ENCODE measurements around the gene PTGER3. TPM values are rescaled to one million over a fixed set of nuclear protein-coding genes. Genes with fewer than 3 reads are reported as not detected.
A peak's percentile ranks its signal among the peaks of the same experiment; 100 is the strongest.

The PTGER3 gene
- total RNA-seq, 1 experiment from 2014 or later, result not detected

GRCh38 chr1:71054791-71055190, 7.2 kb upstream of the PTGER3 start:
- in situ Hi-C loops (cut with HindIII; ENCODE audit: low pct_unique_long_range_greater_than_20kb, low sequenced_read_pairs), result no loop called here
- DNase-seq (ENCODE audit: low read depth), result no peak

GRCh38 chr1:71054281-71054731, 6.7 kb upstream of the PTGER3 start:
- no peak for DNase-seq (ENCODE audit: low read depth)
- in situ Hi-C loops (cut with HindIII; ENCODE audit: low pct_unique_long_range_greater_than_20kb, low sequenced_read_pairs), result no loop called here

- in situ Hi-C loops (cut with HindIII; ENCODE audit: low pct_unique_long_range_greater_than_20kb, low sequenced_read_pairs), result no loop called here
- DNase-seq (ENCODE audit: low read depth), result no peak
Measured at GRCh38 chr1:71053758-71054157, 6.1 kb upstream of the PTGER3 start.

GRCh38 chr1:71053146-71053545, 5.5 kb upstream of the PTGER3 start:
- DNase-seq (ENCODE audit: low read depth), result no peak
- in situ Hi-C loops (cut with HindIII; ENCODE audit: low pct_unique_long_range_greater_than_20kb, low sequenced_read_pairs), result no loop called here

- in situ Hi-C loops (cut with HindIII; ENCODE audit: low pct_unique_long_range_greater_than_20kb, low sequenced_read_pairs), result no loop called here
- DNase-seq (ENCODE audit: low read depth), result peak; percentile 44
Measured at GRCh38 chr1:71049951-71050598, 2.5 kb upstream of the PTGER3 start.

- in situ Hi-C loops (cut with HindIII; ENCODE audit: low pct_unique_long_range_greater_than_20kb, low sequenced_read_pairs), result no loop called here
- no peak for DNase-seq (ENCODE audit: low read depth)
Measured at GRCh38 chr1:71046891-71047634, 553 bp downstream of the PTGER3 start.

- DNase-seq (ENCODE audit: low read depth), result no peak
- in situ Hi-C loops (cut with HindIII; ENCODE audit: low pct_unique_long_range_greater_than_20kb, low sequenced_read_pairs), result no loop called here
Measured at GRCh38 chr1:71045463-71046028, 2.1 kb downstream of the PTGER3 start.

GRCh38 chr1:71044833-71045232, 2.8 kb downstream of the PTGER3 start:
- in situ Hi-C loops (cut with HindIII; ENCODE audit: low pct_unique_long_range_greater_than_20kb, low sequenced_read_pairs), result no loop called here
- DNase-seq (ENCODE audit: low read depth), result no peak

GRCh38 chr1:71043065-71043464, 4.6 kb downstream of the PTGER3 start:
- in situ Hi-C loops (cut with HindIII; ENCODE audit: low pct_unique_long_range_greater_than_20kb, low sequenced_read_pairs), result no loop called here
- no peak for DNase-seq (ENCODE audit: low read depth)

GRCh38 chr1:71041806-71042205, 5.8 kb downstream of the PTGER3 start:
- in situ Hi-C loops (cut with HindIII; ENCODE audit: low pct_unique_long_range_greater_than_20kb, low sequenced_read_pairs), result no loop called here
- no peak for DNase-seq (ENCODE audit: low read depth)

- in situ Hi-C loops (cut with HindIII; ENCODE audit: low pct_unique_long_range_greater_than_20kb, low sequenced_read_pairs), result no loop called here
- no peak for DNase-seq (ENCODE audit: low read depth)
Measured at GRCh38 chr1:71039661-71040262, 7.9 kb downstream of the PTGER3 start.

- DNase-seq (ENCODE audit: low read depth), result no peak
- in situ Hi-C loops (cut with HindIII; ENCODE audit: low pct_unique_long_range_greater_than_20kb, low sequenced_read_pairs), result no loop called here
Measured at GRCh38 chr1:71038942-71039341, 8.7 kb downstream of the PTGER3 start.

- no peak for DNase-seq (ENCODE audit: low read depth)
Measured at GRCh38 chr1:71037829-71038620, 9.6 kb downstream of the PTGER3 start.

GRCh38 chr1:71037066-71037465, 10.6 kb downstream of the PTGER3 start:
- DNase-seq (ENCODE audit: low read depth), result no peak
- in situ Hi-C loops (cut with HindIII; ENCODE audit: low pct_unique_long_range_greater_than_20kb, low sequenced_read_pairs), result no loop called here

More at GRCh38 chr1:71037829-71038620, 9.6 kb downstream of the PTGER3 start:
- in situ Hi-C loops (cut with HindIII; ENCODE audit: low pct_unique_long_range_greater_than_20kb, low sequenced_read_pairs), result no loop called here

- in situ Hi-C loops (cut with HindIII; ENCODE audit: low pct_unique_long_range_greater_than_20kb, low sequenced_read_pairs), result no loop called here
- no peak for DNase-seq (ENCODE audit: low read depth)
Measured at GRCh38 chr1:71033136-71033535, 14.5 kb downstream of the PTGER3 start.

GRCh38 chr1:71031426-71031825, 16.2 kb downstream of the PTGER3 start:
- no peak for DNase-seq (ENCODE audit: low read depth)
- in situ Hi-C loops (cut with HindIII; ENCODE audit: low pct_unique_long_range_greater_than_20kb, low sequenced_read_pairs), result no loop called here

- DNase-seq (ENCODE audit: low read depth), result no peak
- in situ Hi-C loops (cut with HindIII; ENCODE audit: low pct_unique_long_range_greater_than_20kb, low sequenced_read_pairs), result no loop called here
Measured at GRCh38 chr1:71030026-71030425, 17.6 kb downstream of the PTGER3 start.

- DNase-seq (ENCODE audit: low read depth), result no peak
- in situ Hi-C loops (cut with HindIII; ENCODE audit: low pct_unique_long_range_greater_than_20kb, low sequenced_read_pairs), result no loop called here
Measured at GRCh38 chr1:71028981-71029380, 18.6 kb downstream of the PTGER3 start.
